Panc1 (cell line): ENCODE results near the gene ATL2. TPM values are rescaled to one million over a fixed set of nuclear protein-coding genes. Genes with fewer than 3 reads are reported as not detected.

Experiments used
- ATAC-seq: fragments of 200-7000 bp; cut with Tn5 transposase; 2 replicates; pipeline ENCODE4 v1.9.1; 2020; ENCODE audit warnings: mild to moderate bottlenecking, moderate library complexity
- BruUV-seq: library from RNA; stranded (reverse); fragments of 400-500 nt; replicated peaks from 2 replicates; lab custom pipeline; 2021; lab: Mats Ljungman, UMichigan
- CTCF ChIA-PET: fragments of 300-600 bp; sonication (Branson Sonifier 250); formaldehyde crosslinking; loops from one replicate; lab custom pipeline; 2022; ENCODE audit warnings: antibody characterized with exemption; lab: Charles Lee
- POLR2A ChIA-PET: fragments of 300-600 bp; sonication (Branson Sonifier 250); formaldehyde crosslinking; loops from one replicate; lab custom pipeline; 2022; ENCODE audit warnings: antibody characterized with exemption; lab: Charles Lee
- DNase-seq: peaks from one replicate; pipeline ENCODE4 v3.0.0-alpha.2; 2010; ENCODE audit warnings: low read depth, low spot score
- H3K27ac ChIP-seq: 2 replicates; pipeline ENCODE4 v1.5.1; 2011; ENCODE audit warnings: mild to moderate bottlenecking, low read length, inconsistent platforms
- H3K27me3 ChIP-seq: fragments of 200-500 bp; sonication (Bioruptor generic); 2 replicates; pipeline ENCODE4 v1.6.0; 2014; ENCODE audit warnings: low read length, inconsistent platforms; ENCODE audit not compliant: control insufficient read depth, insufficient read depth
- H3K36me3 ChIP-seq: fragments of 200-500 bp; sonication (Bioruptor generic); 2 replicates; pipeline ENCODE4 v1.5.1; 2014; ENCODE audit warnings: inconsistent platforms, mild to moderate bottlenecking, low read length, moderate library complexity; ENCODE audit not compliant: control insufficient read depth, insufficient read depth
- H3K4me1 ChIP-seq: 2 replicates; pipeline ENCODE4 v1.5.1; 2011; ENCODE audit warnings: inconsistent platforms, mild to moderate bottlenecking, low read length, moderate library complexity; ENCODE audit not compliant: control insufficient read depth, insufficient read depth
- H3K4me3 ChIP-seq, 2 experiments: 2 replicates each; pipeline ENCODE4 v1.5.1; 2011 to 2012; ENCODE audit warnings: low read depth in 2 of 2, low read length in 2 of 2, mild to moderate bottlenecking in 2 of 2, inconsistent platforms in 1 of 2, moderate library complexity in 1 of 2
- H3K9me3 ChIP-seq: fragments of 200-500 bp; sonication (Bioruptor generic); 2 replicates; pipeline ENCODE4 v1.5.1; 2014; ENCODE audit warnings: low read depth, mild to moderate bottlenecking, inconsistent platforms, low read length, moderate library complexity; ENCODE audit not compliant: control insufficient read depth, insufficient read depth
- CTCF ChIP-seq: fragments of 450-650 bp; IDR thresholded peaks from 2 replicates; pipeline ENCODE4 v1.5.1; 2017; ENCODE audit warnings: mild to moderate bottlenecking
- POLR2AphosphoS5 ChIP-seq: IDR thresholded peaks from 2 replicates; pipeline ENCODE4 v1.6.1; 2012; ENCODE audit warnings: mild to moderate bottlenecking, low read depth, low read length, moderate library complexity
- SIN3A ChIP-seq: IDR thresholded peaks from 2 replicates; pipeline ENCODE4 v1.6.1; 2012; ENCODE audit warnings: low read depth, mild to moderate bottlenecking, low read length, moderate library complexity, borderline replicate concordance; ENCODE audit not compliant: insufficient read depth
- TCF7L2 ChIP-seq: IDR thresholded peaks from 2 replicates; pipeline ENCODE4 v1.6.1; 2011; ENCODE audit warnings: mild to moderate bottlenecking, low read depth, low read length, inconsistent platforms
- in situ Hi-C: cut with HindIII; loops from 2 replicates; pipeline ENCODE4 v1.10.0; 2016; ENCODE audit warnings: low sequenced_read_pairs, low pct_unique_long_range_greater_than_20kb
- intact Hi-C: fragments of 100-400 bp; cut with micrococcal nuclease; formaldehyde crosslinking; loops from one replicate; pipeline ENCODE4 v1.10.0; 2022; ENCODE audit not compliant: unreplicated experiment
- total RNA-seq: library from RNA; stranded (reverse); gene quantifications from one replicate; pipeline ENCODE4 v1.2.1, GENCODE V29; 2021; ENCODE audit not compliant: unreplicated experiment
- TF ChIP-seq, protein P1 (sequence below), 2 experiments: IDR thresholded peaks; 2 replicates each; pipeline ENCODE4 v1.6.1; 2011 to 2012; ENCODE audit warnings: low read depth in 2 of 2, control low read depth in 1 of 2, low read length in 1 of 2, mild to moderate bottlenecking in 1 of 2, moderate library complexity in 1 of 2; ENCODE audit not compliant: insufficient read depth in 1 of 2

ATL2 gene
- total RNA-seq, 1 experiment from 2014 or later = 78.7 TPM

- TF ChIP-seq TCF7L2 = no peak
- TF ChIP-seq CTCF = no peak
- no peak for TF ChIP-seq SIN3A
- TF ChIP-seq POLR2AphosphoS5 = no peak
- ChIA-PET CTCF (no interaction called here), POLR2A (no interaction called here)
- no TSS peak for BruUV-seq
- H3K4me3 ChIP-seq = no peak overlapping the region
- H3K27me3 ChIP-seq = no peaks in the 10 kb centered on the region
- H3K36me3 ChIP-seq = no peaks in the 10 kb centered on the region
- H3K4me1 ChIP-seq = no peaks in the 10 kb centered on the region
- H3K27ac ChIP-seq = no peak overlapping the region
- H3K9me3 ChIP-seq = no peaks in the 10 kb centered on the region
- no peak for ATAC-seq
- DNase-seq = no peak
- in situ Hi-C loops (no loop called here), intact Hi-C loops (no loop called here)
Measured at GRCh38 chr2:38353402-38353801, 23.7 kb downstream of the ATL2 start.

DNA sequence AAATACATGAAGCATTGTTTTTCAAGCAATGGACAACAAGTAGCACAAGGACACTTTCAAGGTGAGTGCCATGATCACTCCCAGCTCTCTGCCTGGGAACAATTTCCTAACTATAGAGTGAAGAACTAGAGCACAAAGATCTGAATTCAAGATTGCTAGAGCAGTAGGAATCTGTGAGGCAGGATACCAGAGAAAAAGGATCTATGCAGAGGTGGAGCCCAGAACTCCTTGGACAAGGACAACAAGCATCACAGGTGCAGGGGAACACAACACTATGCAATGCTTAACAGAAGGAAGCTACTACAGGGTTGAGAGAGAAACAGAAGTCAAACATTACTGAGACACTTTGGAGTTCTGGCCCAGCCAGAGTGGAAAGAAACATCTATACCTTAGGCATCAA is 24.7 kb downstream of the ATL2 start:
- no peaks in the 10 kb centered on the region for H3K36me3 ChIP-seq
- TF ChIP-seq TCF7L2 = no peak
- no peak for TF ChIP-seq SIN3A
- TF ChIP-seq, protein P1, sequence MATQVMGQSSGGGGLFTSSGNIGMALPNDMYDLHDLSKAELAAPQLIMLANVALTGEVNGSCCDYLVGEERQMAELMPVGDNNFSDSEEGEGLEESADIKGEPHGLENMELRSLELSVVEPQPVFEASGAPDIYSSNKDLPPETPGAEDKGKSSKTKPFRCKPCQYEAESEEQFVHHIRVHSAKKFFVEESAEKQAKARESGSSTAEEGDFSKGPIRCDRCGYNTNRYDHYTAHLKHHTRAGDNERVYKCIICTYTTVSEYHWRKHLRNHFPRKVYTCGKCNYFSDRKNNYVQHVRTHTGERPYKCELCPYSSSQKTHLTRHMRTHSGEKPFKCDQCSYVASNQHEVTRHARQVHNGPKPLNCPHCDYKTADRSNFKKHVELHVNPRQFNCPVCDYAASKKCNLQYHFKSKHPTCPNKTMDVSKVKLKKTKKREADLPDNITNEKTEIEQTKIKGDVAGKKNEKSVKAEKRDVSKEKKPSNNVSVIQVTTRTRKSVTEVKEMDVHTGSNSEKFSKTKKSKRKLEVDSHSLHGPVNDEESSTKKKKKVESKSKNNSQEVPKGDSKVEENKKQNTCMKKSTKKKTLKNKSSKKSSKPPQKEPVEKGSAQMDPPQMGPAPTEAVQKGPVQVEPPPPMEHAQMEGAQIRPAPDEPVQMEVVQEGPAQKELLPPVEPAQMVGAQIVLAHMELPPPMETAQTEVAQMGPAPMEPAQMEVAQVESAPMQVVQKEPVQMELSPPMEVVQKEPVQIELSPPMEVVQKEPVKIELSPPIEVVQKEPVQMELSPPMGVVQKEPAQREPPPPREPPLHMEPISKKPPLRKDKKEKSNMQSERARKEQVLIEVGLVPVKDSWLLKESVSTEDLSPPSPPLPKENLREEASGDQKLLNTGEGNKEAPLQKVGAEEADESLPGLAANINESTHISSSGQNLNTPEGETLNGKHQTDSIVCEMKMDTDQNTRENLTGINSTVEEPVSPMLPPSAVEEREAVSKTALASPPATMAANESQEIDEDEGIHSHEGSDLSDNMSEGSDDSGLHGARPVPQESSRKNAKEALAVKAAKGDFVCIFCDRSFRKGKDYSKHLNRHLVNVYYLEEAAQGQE (IDR thresholded peaks at IDR 0.05; ENCODE audit: insufficient read depth in 1 of 2, low read depth in 2 of 2, low read length in 1 of 2) = no peak
- no peak for TF ChIP-seq POLR2AphosphoS5
- no peak for TF ChIP-seq CTCF
- ATAC-seq (no peak), DNase-seq (no peak)
- POLR2A ChIA-PET = interaction anchor here (0.6 kb wide), 1 partner anchor 400 kb away, joined by 4 read pairs; no protein-coding TSS in a partner anchor
- H3K4me1 ChIP-seq = no peaks in the 10 kb centered on the region
- H3K27ac ChIP-seq = no peak overlapping the region
- BruUV-seq = no TSS peak
- no peak overlapping the region for H3K4me3 ChIP-seq
- intact Hi-C loops (no loop called here), in situ Hi-C loops (no loop called here)
- no peaks in the 10 kb centered on the region for H3K9me3 ChIP-seq
- CTCF ChIA-PET = no interaction called here
- H3K27me3 ChIP-seq = no peaks in the 10 kb centered on the region
